ENCODE results near the gene LTBP1.

The LTBP1 gene

DNA sequence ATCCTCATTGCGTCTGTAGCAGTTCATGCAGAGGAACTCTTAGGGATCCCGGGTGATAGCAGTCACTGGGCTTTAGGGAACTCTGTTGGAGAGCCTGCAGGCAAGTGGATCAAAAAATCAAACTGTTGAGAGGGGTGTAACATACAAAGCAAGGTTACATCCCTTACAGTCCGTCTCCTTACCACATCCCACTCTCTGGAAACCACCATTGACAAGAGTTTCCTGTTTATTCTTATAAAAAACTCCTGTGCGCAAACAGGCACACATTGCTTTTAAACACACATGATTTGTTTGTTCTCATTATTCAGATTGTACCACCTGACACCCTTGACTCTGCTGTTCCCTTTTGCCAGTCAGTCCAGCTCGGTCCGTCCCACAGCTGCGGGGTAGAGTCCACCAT is 137.7 kb downstream of the LTBP1 start:
- DNase-seq = no peak

DNA sequence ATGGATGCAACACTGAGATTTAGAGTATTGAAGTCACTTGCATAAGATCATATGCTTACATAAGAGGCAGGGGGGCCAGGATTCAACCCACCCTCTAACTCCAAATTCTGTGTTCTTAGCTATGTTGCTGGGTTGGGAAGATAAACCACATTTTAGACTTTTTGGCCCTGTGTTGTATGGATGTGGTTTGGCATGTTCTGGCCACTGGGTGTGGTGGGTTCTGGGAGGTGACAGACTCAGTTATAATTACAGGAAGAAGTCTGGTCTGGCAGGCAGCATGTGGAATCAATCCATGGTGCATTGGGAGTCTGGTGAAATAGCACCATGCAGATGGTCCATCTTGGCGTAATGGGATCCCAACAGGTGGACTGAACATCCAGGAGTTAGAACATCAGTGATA is 138.9 kb downstream of the LTBP1 start:
- DNase-seq = no peak

DNA sequence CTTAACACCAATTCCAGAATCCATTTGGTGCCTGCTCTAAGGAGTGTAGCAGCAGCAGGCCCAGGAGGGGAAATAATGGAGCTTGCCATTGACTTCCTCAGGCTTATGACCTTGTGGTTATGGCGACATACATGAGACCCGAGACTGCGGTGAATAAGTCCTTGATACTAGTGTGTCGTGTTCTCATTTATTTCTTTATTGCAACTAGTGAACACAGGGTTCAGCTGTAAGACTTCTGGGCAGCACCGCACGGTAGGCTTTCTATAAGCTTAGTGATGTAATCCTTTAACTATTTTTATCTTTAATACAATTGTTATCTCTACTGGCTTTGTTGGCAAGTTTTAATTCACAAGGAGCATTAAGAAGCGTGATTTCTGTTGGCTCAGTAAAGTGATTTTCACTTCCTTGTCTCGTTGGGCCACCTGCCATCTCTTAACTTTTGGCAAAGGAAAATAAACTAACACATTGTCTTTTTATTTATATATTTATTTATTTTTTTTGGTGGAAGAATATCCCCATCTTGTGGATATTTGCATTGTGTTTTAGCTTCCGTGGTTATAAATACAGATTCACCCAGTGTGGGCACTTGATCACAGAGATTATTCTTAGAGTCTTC is 139.8 kb downstream of the LTBP1 start:
- no peak for DNase-seq

DNA sequence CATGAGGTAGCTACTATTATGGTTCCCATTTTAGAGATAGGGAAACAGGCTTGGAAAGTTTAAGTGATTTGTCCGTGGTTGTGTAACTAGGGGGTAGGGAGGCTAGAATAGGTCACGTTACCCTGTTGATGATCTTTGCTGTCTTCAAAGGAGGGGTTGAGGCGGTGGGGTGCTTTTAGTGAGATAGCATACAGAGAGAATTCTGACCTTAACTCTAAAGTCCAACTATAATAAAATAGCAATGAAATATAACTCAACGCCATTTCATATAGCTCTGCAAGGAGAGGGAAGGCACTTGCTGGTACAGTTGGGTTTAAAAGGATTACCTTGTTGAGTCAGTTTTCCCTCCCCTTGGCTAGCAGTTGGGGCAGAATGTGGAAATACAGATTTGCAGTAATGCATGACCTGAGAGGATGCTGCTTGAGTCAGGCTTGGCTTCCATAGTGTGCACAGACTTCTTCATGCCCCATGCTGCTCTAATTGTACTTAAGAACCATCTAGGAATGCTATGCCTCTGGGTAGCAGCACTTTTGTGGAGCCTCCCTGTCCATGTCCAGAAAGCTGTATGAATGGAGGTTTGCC is 143.9 kb downstream of the LTBP1 start:
- no peak for DNase-seq

DNA sequence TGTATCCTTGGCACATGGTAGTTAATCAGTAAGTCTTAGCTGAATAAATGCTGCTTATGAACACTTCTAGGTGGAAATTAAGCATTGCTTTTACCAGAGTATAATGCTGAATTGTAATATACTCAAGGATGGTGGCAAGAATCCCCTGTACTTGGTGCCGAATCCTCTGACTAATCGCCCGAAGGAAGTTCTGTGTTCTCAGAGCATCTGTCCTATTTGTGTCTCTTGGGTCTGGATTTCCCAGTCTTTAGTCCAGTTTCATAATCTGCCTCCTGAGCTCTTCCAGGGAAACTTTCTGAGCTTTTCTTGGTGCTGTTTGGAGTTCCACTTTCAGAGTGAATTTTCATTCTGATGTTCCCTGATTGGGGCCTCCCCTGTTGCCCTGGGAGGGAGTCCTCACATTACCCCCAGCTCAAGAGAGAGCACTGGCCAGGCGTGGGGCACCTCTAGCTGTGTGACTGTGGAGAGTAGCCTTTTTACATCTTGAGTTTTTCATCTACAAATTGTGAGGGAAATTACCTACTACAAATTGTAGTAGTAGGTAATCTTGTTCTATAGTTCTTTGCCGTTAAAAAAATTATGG is 144.9 kb downstream of the LTBP1 start:
- DNase-seq = no peak

DNA sequence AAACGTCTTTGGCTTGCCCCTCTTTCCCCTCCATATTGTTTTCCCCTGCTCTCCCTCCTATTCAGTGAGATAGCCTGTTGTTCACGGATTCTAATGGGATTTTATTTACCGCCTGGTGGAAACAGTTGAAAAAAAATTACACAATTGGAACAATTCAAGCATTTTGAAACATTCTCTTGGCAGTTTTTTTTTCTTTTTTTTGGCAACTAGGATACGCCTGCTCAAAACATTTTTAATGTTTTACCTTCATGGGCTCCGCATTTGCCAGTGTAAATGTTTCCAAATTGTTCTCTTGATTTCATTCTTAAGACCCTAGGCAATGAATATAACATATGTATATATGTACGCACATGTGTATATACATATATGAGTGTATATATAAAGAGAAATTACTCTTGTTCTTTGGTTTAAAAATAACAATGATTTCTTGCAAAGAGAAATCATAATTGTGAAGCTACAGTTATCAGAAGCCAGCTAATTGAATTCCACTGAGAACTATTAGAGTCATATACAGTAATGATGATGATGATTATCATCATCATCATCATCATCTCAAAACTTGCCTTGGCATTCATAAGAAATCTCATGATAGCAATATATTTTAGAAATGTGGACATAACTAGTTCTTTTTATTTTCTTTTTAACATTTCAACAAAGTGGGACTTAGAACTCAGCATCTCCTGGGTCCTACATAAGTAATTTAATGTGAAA is 146.7 kb downstream of the LTBP1 start:
- DNase-seq = no peak

DNA sequence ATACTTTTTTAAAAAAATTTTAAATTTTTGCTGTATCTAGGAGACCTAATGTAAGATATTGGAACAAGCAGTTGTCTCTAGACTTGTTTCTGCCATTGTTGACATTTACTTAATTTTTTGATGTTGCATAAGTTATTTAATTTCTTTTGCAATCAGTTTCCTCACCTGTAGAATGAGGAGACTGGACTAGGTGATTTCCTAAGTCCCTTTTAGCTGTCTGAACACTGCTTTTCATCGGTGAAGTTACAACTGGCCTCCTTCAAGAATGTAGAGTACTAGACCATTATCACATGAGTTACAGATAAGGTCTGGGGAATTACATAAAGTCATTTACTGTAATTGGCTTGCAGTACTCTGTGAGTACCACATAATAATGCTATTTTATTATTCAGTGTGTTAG is 147.6 kb downstream of the LTBP1 start:
- DNase-seq = no peak

DNA sequence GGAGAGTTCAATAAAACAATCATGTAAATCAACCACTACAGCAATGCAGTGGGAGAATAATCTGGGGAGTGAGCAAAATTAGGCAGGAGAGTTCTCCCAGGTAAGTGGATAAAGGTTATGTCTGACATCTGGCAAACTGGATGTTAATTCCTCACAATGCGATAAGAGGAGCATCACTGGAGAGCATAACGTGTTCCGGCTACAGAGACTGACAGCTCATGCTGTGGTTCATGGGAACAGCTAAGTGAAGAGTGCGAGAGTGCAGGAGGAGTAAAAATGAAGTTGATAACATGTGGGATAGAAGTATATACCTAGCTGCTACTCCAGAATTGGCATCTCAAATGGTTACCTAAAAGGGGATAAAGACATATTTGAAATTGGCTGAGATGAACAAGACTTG is 153.2 kb downstream of the LTBP1 start:
- no peak for DNase-seq

DNA sequence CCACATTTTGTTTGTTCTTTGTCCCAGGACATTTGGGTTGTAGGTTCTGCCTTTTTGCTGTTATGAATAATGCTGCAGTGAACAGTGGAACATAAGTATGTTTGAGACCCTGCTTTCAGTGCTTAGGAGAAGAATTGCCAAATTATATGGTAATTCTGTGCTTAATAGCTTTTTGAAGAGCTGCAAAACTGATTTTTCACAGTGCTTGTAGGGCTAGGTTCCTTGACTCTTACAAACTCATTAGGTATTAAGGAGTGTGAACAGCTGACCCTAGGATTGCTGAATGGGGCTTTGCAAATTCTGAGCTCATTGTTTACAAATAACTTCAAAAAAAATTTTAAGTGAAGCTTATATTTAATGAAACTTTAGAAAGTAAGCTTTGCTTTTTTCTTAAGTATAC is 154.2 kb downstream of the LTBP1 start:
- DNase-seq = no peak

DNA sequence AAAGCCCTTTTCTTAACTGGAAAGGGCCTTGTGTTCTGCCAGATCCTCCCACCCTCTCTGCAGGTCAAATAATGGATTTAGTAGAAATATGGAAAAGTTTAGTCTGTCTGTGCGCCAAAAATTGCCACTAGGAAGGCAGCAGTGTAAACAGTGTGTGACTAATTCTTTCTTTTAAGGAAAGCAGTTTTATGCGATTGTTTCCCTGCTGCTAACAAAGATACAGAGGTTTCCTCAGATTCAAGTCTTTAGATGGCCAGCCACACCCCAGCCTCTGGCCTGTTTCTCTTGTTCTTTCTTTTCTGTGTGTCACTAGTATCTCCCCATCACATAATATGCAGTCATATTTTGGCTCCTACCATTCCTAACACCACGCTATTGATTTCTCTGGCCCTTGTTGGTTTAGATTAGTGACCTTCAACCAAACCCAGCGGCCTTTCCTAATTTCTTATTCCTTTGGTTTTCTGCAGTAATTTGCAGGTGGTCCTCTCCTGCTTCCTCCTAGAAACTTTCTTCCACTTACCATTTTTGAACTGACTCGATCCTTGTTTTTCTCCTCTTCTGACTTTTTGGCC is 157.4 kb downstream of the LTBP1 start:
- DNase-seq = no peak

DNA sequence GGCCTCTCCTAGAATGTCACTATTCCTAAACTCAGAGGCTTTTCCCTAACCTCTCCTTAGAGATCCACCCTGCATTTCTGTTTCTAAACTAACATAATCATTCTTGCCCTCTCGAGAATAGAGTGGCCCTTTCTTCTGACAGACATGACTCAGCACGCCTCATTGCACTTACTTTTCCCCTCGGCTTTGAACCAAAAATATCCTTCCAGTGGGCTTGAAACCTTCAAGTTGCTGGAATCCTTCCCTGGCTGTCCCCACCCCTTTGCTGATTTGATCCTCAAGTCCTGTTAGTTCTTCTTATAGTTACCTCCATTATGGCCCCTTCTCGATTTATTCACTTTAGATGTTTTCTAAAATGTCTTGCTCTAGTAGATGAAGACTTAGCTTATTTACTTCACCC is 158.0 kb downstream of the LTBP1 start:
- no peak for DNase-seq

DNA sequence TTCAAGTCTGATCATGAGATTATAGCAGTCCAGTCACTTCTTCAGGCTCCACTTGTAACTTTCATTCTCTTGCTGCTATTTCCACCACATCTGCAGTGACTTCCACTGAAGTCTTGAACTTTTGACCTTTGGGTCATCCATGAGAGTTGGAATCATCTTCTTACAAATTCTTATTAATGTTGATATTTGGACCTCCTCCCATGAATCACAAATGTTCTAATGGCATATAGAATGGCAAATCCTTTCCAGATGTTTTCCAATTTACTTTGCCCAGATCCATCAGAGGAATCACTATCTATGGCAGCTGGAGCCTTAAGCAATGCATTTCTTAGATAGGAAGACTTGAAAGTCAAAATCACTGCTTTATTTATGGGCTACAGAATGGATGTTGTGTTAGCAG is 159.4 kb downstream of the LTBP1 start:
- DNase-seq = no peak

DNA sequence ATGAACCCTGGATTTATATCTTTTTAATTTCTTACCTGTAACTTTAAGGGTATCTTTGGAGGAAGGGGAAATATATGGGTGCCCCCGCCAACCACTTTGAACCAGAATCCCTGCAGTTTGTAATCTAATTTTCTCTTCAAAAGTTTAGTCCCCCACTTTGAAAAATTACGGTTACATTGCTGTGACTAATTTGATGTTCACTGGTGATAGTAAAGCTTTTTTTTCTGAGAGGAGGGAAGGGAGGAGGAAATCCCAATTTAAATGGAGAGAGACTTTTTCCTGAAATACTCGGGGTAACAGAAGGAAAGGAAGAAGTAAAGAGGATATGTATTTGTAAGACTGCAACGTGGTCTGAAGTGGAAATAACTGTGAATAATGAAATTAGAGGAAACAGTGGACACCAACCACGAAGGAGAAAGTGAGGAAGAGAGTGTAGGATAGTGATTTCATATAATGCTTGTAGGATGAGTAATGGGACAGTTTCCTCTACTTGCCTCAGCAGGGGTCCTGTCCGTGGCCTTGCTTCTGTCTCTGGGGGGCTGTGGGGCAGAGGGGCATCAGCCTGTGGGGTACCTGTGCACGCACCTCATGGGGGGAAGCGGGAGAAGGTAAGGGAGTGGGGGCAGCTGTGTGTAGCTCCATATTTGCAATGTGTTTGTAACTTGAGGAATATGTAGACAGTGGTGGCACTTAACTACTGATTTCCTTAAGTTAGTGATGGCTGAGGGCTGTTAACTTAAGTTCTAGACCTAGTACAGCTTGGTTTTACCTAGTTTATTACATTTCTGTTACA is 161.1 kb downstream of the LTBP1 start:
- DNase-seq = no peak

DNA sequence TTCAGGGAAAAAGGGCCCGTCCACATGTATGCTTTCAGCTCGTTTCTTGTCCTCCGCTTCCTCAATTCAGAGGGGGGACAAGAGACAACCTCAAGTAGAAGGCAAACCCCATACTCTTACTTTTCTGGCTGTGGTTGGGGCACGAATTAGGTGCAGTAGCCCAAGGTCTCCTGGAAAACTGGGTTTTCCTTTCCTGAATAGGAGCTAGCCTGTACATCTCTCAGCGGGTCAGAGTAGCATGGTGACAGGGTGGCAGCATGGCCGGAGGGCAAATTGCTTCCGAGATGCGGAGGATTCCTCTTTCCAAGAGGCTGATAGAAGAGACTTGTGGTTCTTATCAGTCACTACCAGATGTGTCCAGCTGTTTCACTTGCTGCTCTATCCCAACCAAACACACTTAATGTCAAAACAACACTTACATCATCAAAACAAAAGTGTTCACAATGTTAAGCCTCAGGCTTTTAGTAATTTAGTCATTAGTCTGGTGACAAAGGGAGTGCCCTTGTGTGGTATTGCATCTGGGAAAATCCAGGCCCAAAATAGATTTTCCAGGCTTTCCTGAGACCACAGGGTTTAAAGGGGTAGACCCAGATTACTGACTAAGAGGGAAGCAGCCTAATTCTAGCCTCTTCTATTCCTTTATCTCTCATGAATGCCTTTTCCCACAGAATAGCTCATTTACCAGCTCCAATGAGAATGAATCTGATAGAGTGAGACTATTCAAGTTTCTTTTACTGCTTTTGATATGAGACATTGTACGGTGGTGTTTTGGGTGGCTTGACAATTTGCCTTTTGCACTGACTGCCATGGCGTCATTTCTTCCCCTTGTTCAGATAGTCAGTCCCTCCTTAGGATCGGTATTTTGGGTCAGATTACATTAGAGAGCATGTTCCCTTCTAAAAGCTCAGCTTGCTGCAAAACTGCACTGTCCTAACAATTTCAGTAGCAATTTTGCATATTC is 162.0 kb downstream of the LTBP1 start:
- DNase-seq = no peak

DNA sequence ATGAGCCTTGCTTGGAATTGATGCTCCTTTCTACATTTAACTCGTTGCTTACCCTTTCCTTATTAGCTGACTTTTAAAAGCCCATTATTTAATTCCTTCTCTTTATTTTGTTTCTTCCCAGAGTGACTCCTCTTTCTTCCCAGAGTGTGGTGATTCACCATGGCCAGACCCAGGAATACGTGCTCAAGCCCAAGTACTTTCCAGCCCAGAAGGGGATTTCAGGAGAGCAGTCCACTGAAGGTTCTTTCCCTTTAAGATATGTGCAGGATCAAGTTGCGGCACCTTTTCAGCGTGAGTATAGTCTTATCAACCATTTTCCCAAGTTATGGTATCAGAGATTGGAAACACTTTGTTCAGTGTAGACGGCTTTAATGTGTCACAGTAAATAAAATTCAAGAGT is 163.7 kb downstream of the LTBP1 start:
- DNase-seq = no peak

DNA sequence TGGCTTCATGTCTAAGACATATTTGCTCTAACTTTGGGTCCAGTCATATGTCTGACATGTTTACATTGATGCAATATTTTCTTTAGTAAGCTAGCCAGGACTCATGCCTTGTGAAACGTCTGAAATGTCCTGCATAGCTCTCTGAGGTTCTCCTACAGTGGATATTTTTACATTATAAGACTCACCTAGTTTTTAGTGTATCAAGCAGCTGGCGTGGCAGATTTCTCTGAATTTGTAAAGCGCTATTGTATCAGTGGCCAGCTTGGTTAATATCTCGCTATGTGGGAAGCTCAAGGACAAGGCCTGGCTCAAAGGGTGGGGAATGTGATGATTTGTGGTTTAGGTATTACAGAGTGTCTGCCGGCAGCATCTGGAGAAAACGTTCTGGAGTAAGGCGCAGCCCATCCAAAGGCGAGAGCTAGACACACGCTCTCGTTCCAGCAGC is 164.3 kb downstream of the LTBP1 start:
- DNase-seq = no peak

DNA sequence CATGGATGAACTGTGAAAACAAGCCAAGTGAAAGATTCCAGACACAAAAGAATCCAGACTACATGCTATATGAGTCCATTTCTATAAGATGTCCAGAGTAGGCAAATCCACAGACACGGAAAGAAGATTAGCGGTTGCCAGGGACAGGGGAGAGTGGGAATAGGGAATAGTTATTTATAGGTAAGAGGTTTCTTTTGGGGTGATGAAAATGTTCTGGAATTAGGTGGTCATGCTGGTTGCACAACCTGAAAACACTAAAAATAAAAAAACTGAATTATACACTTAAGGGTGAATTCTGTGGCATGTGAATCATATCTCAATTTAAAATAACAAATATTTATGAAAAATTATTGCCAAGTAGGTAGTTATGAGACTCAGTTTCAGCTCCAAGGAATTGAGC is 168.4 kb downstream of the LTBP1 start:
- DNase-seq = no peak

DNA sequence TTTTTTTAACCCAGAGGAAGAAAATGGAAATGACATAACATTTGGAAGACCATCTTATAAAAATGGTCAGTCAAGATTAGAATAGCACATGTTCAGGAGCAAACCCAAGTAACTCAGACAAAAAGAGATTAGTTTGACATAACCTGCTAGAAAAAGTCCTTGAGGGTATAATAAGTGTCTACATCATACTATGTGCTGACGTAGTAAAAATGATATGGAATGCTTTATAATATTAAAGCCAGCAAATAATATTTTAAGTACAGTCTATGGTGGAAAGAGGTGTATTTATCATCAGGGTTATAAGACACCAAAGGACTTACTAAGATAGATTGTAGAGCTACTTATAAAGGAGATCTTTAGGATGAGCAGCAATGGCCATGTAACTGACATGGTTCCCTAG is 169.0 kb downstream of the LTBP1 start:
- no peak for DNase-seq

DNA sequence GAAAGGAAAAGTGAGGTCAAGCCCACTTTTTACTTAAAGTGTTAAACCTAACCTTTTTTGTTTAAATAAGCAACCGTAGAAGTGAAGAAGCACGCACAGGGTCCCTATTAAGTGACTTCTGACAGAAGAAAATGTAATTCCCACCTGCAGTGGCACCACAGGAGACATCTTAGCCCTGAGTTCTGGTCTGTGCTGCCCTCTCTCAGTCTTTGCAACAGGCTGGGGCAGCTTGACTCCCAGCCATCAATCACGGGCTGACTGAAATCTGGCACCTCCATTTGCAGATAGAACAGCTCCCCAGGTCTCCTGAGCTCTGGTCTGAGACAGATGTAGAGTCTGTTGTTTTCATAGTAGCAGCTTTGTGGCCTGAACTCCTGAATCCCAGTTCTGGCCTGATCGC is 170.0 kb downstream of the LTBP1 start:
- DNase-seq = no peak

DNA sequence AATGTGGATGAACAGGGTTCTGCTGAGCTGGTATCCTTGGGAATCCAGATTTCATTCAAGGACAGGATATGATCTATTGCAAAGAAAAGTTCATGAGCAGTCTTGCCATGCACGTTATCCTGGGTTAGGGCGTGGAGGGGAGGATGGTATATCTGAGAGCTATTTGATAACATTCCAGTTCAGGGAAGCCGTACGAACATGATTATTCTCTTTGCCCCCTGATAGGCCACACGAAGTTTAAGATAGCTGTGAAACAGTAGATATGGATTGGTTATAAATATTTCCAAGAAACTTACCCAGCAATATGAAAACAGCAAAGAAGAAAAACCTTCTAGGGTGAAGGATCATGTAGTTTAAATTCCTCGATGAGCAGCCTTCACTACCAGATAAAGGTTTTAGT is 171.9 kb downstream of the LTBP1 start:
- DNase-seq = no peak

DNA sequence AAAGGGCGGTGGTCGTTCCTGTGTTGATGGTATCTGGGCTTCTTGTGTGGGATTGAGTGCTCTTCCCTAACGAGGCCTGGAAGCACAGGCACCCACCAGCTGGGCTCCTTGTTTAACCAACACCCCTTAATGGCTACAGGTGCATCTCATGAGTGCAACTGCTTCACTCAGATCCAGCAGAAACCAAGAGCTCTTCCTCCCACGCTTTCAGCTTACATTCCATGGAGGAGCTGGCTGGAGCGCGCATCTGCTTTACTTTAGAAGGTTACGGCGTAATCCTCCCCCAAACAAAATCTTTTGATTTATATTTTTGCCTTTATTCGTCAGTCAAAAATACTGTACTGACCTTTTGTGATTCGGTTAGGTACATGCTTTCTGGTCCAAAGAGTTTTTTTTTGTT is 174.7 kb downstream of the LTBP1 start:
- DNase-seq = no peak

DNA sequence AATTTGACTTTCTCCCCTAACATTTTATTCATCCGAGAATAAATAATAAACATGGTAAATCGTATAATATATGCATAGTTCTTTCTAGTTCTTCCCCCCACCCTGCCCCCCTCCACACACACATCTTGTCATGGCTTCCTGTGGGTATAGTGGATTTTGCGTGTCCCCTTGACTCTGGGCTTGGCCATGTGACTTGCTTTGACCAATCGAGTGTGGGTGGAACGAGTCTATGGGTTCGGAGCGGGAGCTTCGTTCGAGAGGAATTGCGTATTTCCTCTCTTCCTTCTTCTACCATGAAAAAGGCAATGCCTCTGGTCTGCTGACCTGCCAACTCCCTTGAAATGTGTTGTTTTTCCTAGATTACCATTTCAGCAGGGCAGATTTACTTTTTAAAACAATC is 175.2 kb downstream of the LTBP1 start:
- DNase-seq = no peak

Measured in NCI-H146 (cell line).